PC-3 (cell line): ENCODE data around the gene SGO2. TPM values are rescaled to one million over a fixed set of nuclear protein-coding genes. Genes with fewer than 3 reads are reported as not detected.

Source experiments
- ATAC-seq: fragments of 200-7000 bp; cut with Tn5 transposase; 2 replicates; pipeline ENCODE4 v1.9.1; 2020; ENCODE audit warnings: mild to moderate bottlenecking, moderate library complexity
- BruUV-seq: library from RNA; stranded (reverse); fragments of 400-500 nt; replicated peaks from 2 replicates; lab custom pipeline; 2021; lab: Mats Ljungman, UMichigan
- CTCF ChIA-PET: fragments of 300-600 bp; sonication (Branson Sonifier 250); formaldehyde crosslinking; loops from one replicate; lab custom pipeline; 2022; ENCODE audit warnings: antibody characterized with exemption; lab: Charles Lee
- POLR2A ChIA-PET: fragments of 300-600 bp; sonication (Branson Sonifier 250); formaldehyde crosslinking; loops from one replicate; lab custom pipeline; 2022; ENCODE audit warnings: antibody characterized with exemption; ENCODE audit not compliant: unreplicated experiment; lab: Charles Lee
- DNase-seq: peaks from one replicate; pipeline ENCODE4 v3.0.0-alpha.2; 2015
- H2AFZ ChIP-seq: fragments of 300-600 bp; sonication (generic); 2 replicates; pipeline ENCODE4 v1.6.0; 2016; ENCODE audit warnings: antibody characterized with exemption, low read length
- H3F3A ChIP-seq: fragments of 300-600 bp; sonication (generic); one replicate; pipeline ENCODE4 v1.6.0; 2017; ENCODE audit warnings: antibody characterized with exemption, low read length, control low read depth, mild to moderate bottlenecking; ENCODE audit not compliant: unreplicated experiment
- H3K27ac ChIP-seq: fragments of 300-600 bp; sonication (generic); 2 replicates; pipeline ENCODE4 v1.5.1; 2016; ENCODE audit warnings: mild to moderate bottlenecking, low read length
- H3K27me3 ChIP-seq: fragments of 300-600 bp; sonication (generic); 2 replicates; pipeline ENCODE4 v1.6.1; 2016; ENCODE audit warnings: low read length, mixed read lengths
- H3K36me3 ChIP-seq: fragments of 300-600 bp; sonication (generic); 2 replicates; pipeline ENCODE4 v1.6.1; 2016; ENCODE audit warnings: low read depth, mixed run types, low read length, mixed read lengths
- H3K4me1 ChIP-seq: fragments of 300-600 bp; sonication (generic); 2 replicates; pipeline ENCODE4 v1.5.1; 2016; ENCODE audit warnings: low read length; ENCODE audit not compliant: insufficient read depth
- H3K4me2 ChIP-seq: fragments of 300-600 bp; sonication (generic); 2 replicates; pipeline ENCODE4 v1.6.0; 2016; ENCODE audit warnings: low read length
- H3K4me3 ChIP-seq: fragments of 300-600 bp; sonication (generic); 2 replicates; pipeline ENCODE4 v1.5.1; 2016; ENCODE audit warnings: mild to moderate bottlenecking, low read length, mixed read lengths
- H3K79me2 ChIP-seq: fragments of 300-600 bp; sonication (generic); 2 replicates; pipeline ENCODE4 v1.6.1; 2017; ENCODE audit warnings: low read length, mixed read lengths
- H3K9ac ChIP-seq: fragments of 300-600 bp; sonication (generic); 2 replicates; pipeline ENCODE4 v1.6.0; 2016; ENCODE audit warnings: mild to moderate bottlenecking, low read length
- H3K9me2 ChIP-seq: fragments of 300-600 bp; sonication (generic); replicated peaks from 2 replicates; pipeline ENCODE4 v1.6.1; 2016; ENCODE audit warnings: mixed run types, low read length, mixed read lengths
- H3K9me3 ChIP-seq: fragments of 300-600 bp; sonication (generic); 2 replicates; pipeline ENCODE4 v1.6.1; 2016; ENCODE audit warnings: low read length, mixed read lengths
- H4K20me1 ChIP-seq: fragments of 300-600 bp; sonication (generic); 2 replicates; pipeline ENCODE4 v1.6.1; 2016; ENCODE audit warnings: low read length, mixed read lengths
- EZH2 ChIP-seq: fragments of 300-600 bp; sonication (generic); IDR thresholded peaks from one replicate; pipeline ENCODE4 v1.6.1; 2017; ENCODE audit warnings: antibody characterized with exemption, mild to moderate bottlenecking, low read length; ENCODE audit not compliant: unreplicated experiment
- EZH2phosphoT487 ChIP-seq: fragments of 300-600 bp; sonication (generic); IDR thresholded peaks from 2 replicates; pipeline ENCODE4 v1.6.1; 2018; ENCODE audit warnings: mild to moderate bottlenecking, antibody characterized with exemption, low read length, borderline replicate concordance
- intact Hi-C: fragments of 100-400 bp; cut with micrococcal nuclease; formaldehyde crosslinking; loops from 2 replicates; pipeline ENCODE4 v1.9.0; 2023
- total RNA-seq: library from RNA; depleted of rRNA; stranded (reverse); fragments of >200 nt; gene quantifications from 2 replicates; pipeline ENCODE4 v1.2.3, GENCODE V29; 2014
- TF ChIP-seq, protein P1 (sequence below): fragments of 300-600 bp; sonication (generic); conservative IDR thresholded peaks from 2 replicates; pipeline ENCODE4 v1.5.1; 2017; ENCODE audit warnings: antibody characterized with exemption, low read depth, mild to moderate bottlenecking, low read length

The SGO2 gene
- total RNA-seq, 1 experiment from 2014 or later = 25.6 TPM

DNA sequence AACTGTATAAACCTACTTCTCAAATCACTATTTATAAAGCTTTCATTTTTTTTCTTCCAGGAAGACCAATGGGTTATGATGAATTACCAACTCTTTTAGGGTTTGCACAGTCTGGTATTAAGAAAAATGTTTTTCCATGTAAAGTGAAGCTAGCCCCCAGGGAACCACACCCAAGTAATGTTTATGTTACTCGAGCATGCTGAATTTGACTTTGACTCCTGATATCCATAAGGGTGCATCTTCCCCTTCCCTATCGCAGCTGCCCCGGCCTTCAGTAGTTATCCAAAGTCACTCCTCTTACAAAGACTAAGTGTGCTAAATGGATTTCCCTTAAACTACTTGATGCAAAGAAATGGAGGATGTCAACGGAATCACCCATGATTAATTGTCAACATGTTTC, 37.8 kb upstream of the SGO2 start:
- Histone ChIP-seq H4K20me1 (no peaks in the 10 kb centered on the region), H3K79me2 (no peaks in the 10 kb centered on the region), H3K4me1 (peaks cover 16% of the 10 kb centered on the region), H2AFZ (no peak overlapping the region), H3K4me2 (no peak overlapping the region), H3K9ac (no peak overlapping the region), H3K27ac (no peak overlapping the region), H3K9me2 (no peaks in the 10 kb centered on the region), H3K9me3 (no peaks in the 10 kb centered on the region), H3F3A (no peaks in the 10 kb centered on the region), H3K27me3 (no peaks in the 10 kb centered on the region), H3K4me3 (no peak overlapping the region), H3K36me3 (no peaks in the 10 kb centered on the region)
- intact Hi-C loops = no loop called here
- POLR2A ChIA-PET = no interaction called here
- CTCF ChIA-PET = no interaction called here
- TF ChIP-seq, protein P1, sequence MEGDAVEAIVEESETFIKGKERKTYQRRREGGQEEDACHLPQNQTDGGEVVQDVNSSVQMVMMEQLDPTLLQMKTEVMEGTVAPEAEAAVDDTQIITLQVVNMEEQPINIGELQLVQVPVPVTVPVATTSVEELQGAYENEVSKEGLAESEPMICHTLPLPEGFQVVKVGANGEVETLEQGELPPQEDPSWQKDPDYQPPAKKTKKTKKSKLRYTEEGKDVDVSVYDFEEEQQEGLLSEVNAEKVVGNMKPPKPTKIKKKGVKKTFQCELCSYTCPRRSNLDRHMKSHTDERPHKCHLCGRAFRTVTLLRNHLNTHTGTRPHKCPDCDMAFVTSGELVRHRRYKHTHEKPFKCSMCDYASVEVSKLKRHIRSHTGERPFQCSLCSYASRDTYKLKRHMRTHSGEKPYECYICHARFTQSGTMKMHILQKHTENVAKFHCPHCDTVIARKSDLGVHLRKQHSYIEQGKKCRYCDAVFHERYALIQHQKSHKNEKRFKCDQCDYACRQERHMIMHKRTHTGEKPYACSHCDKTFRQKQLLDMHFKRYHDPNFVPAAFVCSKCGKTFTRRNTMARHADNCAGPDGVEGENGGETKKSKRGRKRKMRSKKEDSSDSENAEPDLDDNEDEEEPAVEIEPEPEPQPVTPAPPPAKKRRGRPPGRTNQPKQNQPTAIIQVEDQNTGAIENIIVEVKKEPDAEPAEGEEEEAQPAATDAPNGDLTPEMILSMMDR = no peak
- TF ChIP-seq EZH2phosphoT487 (no peak), EZH2 (no peak)
- ATAC-seq (no peak), DNase-seq (no peak)
- no TSS peak for BruUV-seq

DNA sequence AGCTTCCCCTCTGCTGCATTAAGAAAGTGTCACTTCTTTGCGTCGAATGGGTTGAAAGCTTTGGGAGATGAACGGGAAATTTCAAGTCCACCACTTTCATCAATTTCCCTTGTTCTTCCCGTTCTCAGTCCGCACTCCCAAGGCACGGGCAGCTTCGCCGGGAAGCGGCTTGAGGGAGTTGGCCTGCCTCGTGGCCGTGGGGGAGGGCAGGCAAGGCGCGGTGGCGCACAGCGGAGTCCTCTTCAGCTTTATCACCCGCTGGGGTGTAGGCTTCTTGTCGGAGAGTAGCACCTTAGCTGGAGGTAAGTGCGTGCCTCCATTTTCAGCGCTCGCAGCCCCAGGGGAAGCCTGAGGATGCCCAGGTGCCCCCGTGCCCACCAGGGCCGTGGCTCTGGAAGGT, 36.0 kb upstream of the SGO2 start:
- no peak overlapping the region for H2AFZ ChIP-seq
- intact Hi-C loops = no loop called here
- CTCF ChIA-PET = no interaction called here
- no TSS peak for BruUV-seq
- TF ChIP-seq, protein P1 = no peak
- TF ChIP-seq EZH2 (no peak), EZH2phosphoT487 (no peak)
- H3K9me3 ChIP-seq = no peaks in the 10 kb centered on the region
- H3K27ac ChIP-seq = no peak overlapping the region
- H3K27me3 ChIP-seq = no peaks in the 10 kb centered on the region
- POLR2A ChIA-PET = no interaction called here
- H3K9me2 ChIP-seq = no peaks in the 10 kb centered on the region
- peaks cover 7% of the 10 kb centered on the region; the same call in 1 of the 2 replicates for H3K4me1 ChIP-seq
- H3K36me3 ChIP-seq = no peaks in the 10 kb centered on the region
- no peak overlapping the region for H3K4me3 ChIP-seq
- H3K79me2 ChIP-seq = no peaks in the 10 kb centered on the region
- DNase-seq (no peak), ATAC-seq (no peak)
- H3F3A ChIP-seq = no peaks in the 10 kb centered on the region
- no peak overlapping the region for H3K4me2 ChIP-seq
- H3K9ac ChIP-seq = no peak overlapping the region
- no peaks in the 10 kb centered on the region for H4K20me1 ChIP-seq

DNA sequence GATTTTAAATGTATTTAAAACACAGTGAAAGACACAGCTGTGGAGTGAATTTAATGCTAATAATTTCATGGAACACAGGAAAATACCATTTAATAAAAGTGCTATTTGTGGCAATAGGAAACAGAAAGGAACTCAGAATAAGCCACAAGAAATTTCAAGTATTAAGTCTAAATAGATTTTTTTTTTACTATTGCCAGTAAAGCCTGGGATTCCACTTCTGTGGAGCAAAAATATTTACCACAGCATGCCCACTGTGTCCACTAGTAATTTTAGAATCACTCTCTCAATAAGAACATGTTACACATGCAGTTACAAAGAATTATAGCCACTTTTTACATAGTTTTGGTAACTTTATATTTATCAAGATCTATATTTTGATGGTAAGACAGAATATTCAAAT, 33.4 kb upstream of the SGO2 start:
- Histone ChIP-seq H3K9ac (no peak overlapping the region), H3K9me3 (no peaks in the 10 kb centered on the region), H3K79me2 (no peaks in the 10 kb centered on the region), H3K27me3 (no peaks in the 10 kb centered on the region), H3K4me3 (no peak overlapping the region), H3K4me2 (no peak overlapping the region), H3K9me2 (no peaks in the 10 kb centered on the region), H3K4me1 (no peaks in the 10 kb centered on the region), H3K27ac (no peak overlapping the region), H4K20me1 (no peaks in the 10 kb centered on the region), H2AFZ (no peak overlapping the region), H3F3A (no peaks in the 10 kb centered on the region), H3K36me3 (no peaks in the 10 kb centered on the region)
- no peak for DNase-seq
- TF ChIP-seq, protein P1 = no peak
- TF ChIP-seq EZH2phosphoT487 (no peak), EZH2 (no peak)
- CTCF ChIA-PET = interaction anchor here (1.5 kb wide), 1 partner anchor 9 kb away, joined by 4 read pairs; no protein-coding TSS in a partner anchor
- intact Hi-C loops = no loop called here
- POLR2A ChIA-PET = no interaction called here
- no peak for ATAC-seq
- BruUV-seq = no TSS peak
